SK-N-MC (cell line): Measurements from ENCODE around the gene CDC14A.

Experiments
- EZH2 ChIP-seq: fragments of 200-600 bp; sonication (generic); IDR thresholded peaks from one replicate; pipeline ENCODE4 v1.6.1; 2017; ENCODE audit warnings: antibody characterized with exemption
- FOXP2 ChIP-seq: optimal IDR thresholded peaks from 2 replicates; pipeline ENCODE3; 2011; ENCODE audit warnings: mild to moderate bottlenecking, moderate library complexity; ENCODE audit not compliant: insufficient read depth; ENCODE audit errors: extremely low read length, control extremely low read depth

- no peak for TF ChIP-seq FOXP2
- TF ChIP-seq EZH2 = no peak
Observed at GRCh38 chr1:100482748-100483147, 130.4 kb downstream of the CDC14A start.
